Measurements from ENCODE around the gene SEMA4F.

Gene SEMA4F

DNA sequence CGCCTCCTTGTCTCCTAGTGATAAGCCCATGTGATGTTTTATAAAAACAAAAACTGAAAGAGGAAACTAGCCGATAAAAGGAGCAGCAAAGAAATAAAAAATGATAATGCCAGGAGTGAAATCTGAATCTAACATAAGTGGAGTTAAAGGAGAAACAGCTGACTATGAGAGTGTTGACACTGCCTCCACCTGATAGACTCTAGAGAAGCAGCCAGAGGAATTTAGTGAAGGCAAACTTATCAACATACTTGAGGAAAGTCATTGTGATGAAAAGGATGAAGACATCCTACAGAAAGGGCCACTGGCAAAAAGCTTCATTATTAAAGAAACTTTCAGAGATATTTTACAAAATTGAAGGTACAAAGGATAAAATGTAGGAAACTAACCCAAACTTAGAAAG is 7.8 kb upstream of the SEMA4F start:
- no peak for TF ChIP-seq CTCF (IDR thresholded peaks at IDR 0.05; ENCODE audit: low read length, missing control alignments)
- DNase-seq (ENCODE audit: low read depth), result no peak
- H3K4me3 ChIP-seq (replicated peaks; ENCODE audit: low read depth, low read length), result no peak overlapping the region

- no peak for DNase-seq (ENCODE audit: low read depth)
- no peak for TF ChIP-seq CTCF (IDR thresholded peaks at IDR 0.05; ENCODE audit: low read length, missing control alignments)
Observed at GRCh38 chr2:74646834-74647482, 7.1 kb upstream of the SEMA4F start.

GRCh38 chr2:74648009-74648443 is 6.0 kb upstream of the SEMA4F start, which contains the start of gene M1AP:
Gene M1AP (minus strand): TSS chr2:74648330. CDS start chr2:74640275, 8,055 bp downstream.
- DNase-seq (ENCODE audit: low read depth), result no peak
- no peak for TF ChIP-seq CTCF (IDR thresholded peaks at IDR 0.05; ENCODE audit: low read length, missing control alignments)
- peak within 1 kb of the TSS; percentile 23 for H3K4me3 ChIP-seq (replicated peaks; ENCODE audit: low read depth, low read length)

More at GRCh38 chr2:74646834-74647482, 7.1 kb upstream of the SEMA4F start:
- H3K4me3 ChIP-seq (replicated peaks; ENCODE audit: low read depth, low read length), result no peak overlapping the region

GRCh38 chr2:74653589-74653984 is 460 bp upstream of the SEMA4F start:
- no peak for DNase-seq (ENCODE audit: low read depth)
- no peak for TF ChIP-seq CTCF (IDR thresholded peaks at IDR 0.05; ENCODE audit: low read length, missing control alignments)
- peak overlapping the region; percentile 65 for H3K4me3 ChIP-seq (replicated peaks; ENCODE audit: low read depth, low read length)

DNA sequence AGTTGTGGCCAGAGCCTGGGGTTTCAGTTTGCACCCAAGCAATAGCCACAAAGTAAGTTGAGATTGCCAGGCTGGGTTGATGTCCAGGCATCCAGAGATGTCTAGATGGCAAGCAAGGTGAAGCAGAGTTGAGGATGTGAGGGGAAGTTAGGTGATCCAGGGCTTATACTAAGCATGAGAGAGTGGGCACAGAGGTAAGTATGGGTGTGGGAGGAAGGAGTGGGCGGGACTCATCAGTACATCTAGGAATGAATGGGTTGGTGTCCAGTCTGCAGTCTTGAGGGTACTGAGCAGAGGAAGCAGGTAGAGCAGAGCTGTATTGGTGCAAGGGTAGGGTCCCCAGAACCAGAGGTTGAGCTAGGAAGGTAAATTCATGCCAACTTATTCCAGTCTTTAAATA is 1.5 kb downstream of the SEMA4F start:
- TF ChIP-seq CTCF (IDR thresholded peaks at IDR 0.05; ENCODE audit: low read length, missing control alignments), result no peak
- DNase-seq (ENCODE audit: low read depth), result no peak
- H3K4me3 ChIP-seq (replicated peaks; ENCODE audit: low read depth, low read length), result no peak overlapping the region

- H3K4me3 ChIP-seq (replicated peaks; ENCODE audit: low read depth, low read length), result no peak overlapping the region
- peak; percentile 39 for DNase-seq (ENCODE audit: low read depth)
- no peak for TF ChIP-seq CTCF (IDR thresholded peaks at IDR 0.05; ENCODE audit: low read length, missing control alignments)
Observed at GRCh38 chr2:74658516-74658915, 4.5 kb downstream of the SEMA4F start.

- H3K4me3 ChIP-seq (replicated peaks; ENCODE audit: low read depth, low read length), result no peak overlapping the region
- TF ChIP-seq CTCF (IDR thresholded peaks at IDR 0.05; ENCODE audit: low read length, missing control alignments), result no peak
- no peak for DNase-seq (ENCODE audit: low read depth)
Observed at GRCh38 chr2:74659462-74659861, 5.4 kb downstream of the SEMA4F start.

All from fibroblast of pulmonary artery (primary cell).